Hematopoietic multipotent progenitor cell (in vitro differentiated cells): ENCODE results near the gene DCHS1. TPM values are rescaled to one million over a fixed set of nuclear protein-coding genes. Genes with fewer than 3 reads are reported as not detected.
"Not testable (repeated sequence)": the region's sequence is repeated elsewhere in the genome, so short reads cannot be mapped to it uniquely, and the experiment has no call there.

ENCODE experiments used
- DNase-seq, 3 donors: peaks; one replicate each; pipeline ENCODE4 v3.0.0-alpha.2; 2011 to 2015; ENCODE audit warnings: low read depth in 2 of 3, low spot score in 2 of 3
- total RNA-seq: library from RNA; depleted of rRNA; stranded (reverse); fragments of >200 nt; gene quantifications from one replicate; pipeline ENCODE4 v1.2.3, GENCODE V29; 2012

The DCHS1 gene, protein sequence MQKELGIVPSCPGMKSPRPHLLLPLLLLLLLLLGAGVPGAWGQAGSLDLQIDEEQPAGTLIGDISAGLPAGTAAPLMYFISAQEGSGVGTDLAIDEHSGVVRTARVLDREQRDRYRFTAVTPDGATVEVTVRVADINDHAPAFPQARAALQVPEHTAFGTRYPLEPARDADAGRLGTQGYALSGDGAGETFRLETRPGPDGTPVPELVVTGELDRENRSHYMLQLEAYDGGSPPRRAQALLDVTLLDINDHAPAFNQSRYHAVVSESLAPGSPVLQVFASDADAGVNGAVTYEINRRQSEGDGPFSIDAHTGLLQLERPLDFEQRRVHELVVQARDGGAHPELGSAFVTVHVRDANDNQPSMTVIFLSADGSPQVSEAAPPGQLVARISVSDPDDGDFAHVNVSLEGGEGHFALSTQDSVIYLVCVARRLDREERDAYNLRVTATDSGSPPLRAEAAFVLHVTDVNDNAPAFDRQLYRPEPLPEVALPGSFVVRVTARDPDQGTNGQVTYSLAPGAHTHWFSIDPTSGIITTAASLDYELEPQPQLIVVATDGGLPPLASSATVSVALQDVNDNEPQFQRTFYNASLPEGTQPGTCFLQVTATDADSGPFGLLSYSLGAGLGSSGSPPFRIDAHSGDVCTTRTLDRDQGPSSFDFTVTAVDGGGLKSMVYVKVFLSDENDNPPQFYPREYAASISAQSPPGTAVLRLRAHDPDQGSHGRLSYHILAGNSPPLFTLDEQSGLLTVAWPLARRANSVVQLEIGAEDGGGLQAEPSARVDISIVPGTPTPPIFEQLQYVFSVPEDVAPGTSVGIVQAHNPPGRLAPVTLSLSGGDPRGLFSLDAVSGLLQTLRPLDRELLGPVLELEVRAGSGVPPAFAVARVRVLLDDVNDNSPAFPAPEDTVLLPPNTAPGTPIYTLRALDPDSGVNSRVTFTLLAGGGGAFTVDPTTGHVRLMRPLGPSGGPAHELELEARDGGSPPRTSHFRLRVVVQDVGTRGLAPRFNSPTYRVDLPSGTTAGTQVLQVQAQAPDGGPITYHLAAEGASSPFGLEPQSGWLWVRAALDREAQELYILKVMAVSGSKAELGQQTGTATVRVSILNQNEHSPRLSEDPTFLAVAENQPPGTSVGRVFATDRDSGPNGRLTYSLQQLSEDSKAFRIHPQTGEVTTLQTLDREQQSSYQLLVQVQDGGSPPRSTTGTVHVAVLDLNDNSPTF (N-terminal part only)
- total RNA-seq = 22.4 TPM

DNA sequence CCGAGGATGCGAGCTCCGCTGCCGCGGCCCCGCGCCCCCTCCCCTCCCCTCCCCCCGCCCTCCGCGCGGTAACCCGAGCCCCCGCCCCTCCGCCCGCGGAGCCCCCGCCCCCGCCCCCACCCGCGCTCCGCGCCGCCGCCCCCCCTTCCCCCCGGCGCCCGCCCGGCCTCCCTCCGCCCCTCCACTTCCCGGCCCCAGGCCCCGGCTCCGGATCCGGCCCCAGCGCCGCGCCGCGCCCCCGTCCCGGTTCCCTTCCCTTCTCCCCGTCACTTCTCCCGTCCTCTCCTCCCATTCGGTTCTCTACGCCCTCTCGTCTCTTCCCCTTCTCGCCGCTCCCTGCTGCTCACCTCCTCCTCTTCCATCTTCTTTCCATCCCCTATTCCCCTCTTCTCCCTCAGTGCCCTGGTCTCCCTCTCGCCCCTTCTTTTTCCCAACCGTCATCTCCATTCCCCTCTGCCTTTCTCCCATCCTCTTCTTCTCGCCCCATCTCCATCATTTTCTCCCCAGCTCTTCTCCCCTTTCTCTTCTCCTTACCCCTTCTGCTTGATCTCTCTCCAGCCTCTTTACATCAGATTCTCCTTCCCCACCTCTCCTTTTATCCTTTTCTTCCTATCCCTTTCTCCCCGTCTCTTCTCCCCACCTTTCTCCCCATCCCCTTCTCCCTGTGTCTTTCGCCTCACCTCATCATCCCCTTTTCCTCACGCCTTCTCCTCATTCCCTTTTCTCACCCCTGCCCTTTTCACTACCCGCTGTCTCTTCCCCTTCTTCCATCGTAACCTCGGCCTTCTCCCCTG is at the start of gene DCHS1:
Gene DCHS1 (minus strand): TSS at position 20 of the 794 bp plus-strand sequence. CDS start 14,196 bp downstream, outside the sequence.
- DNase-seq = no peak

DNA sequence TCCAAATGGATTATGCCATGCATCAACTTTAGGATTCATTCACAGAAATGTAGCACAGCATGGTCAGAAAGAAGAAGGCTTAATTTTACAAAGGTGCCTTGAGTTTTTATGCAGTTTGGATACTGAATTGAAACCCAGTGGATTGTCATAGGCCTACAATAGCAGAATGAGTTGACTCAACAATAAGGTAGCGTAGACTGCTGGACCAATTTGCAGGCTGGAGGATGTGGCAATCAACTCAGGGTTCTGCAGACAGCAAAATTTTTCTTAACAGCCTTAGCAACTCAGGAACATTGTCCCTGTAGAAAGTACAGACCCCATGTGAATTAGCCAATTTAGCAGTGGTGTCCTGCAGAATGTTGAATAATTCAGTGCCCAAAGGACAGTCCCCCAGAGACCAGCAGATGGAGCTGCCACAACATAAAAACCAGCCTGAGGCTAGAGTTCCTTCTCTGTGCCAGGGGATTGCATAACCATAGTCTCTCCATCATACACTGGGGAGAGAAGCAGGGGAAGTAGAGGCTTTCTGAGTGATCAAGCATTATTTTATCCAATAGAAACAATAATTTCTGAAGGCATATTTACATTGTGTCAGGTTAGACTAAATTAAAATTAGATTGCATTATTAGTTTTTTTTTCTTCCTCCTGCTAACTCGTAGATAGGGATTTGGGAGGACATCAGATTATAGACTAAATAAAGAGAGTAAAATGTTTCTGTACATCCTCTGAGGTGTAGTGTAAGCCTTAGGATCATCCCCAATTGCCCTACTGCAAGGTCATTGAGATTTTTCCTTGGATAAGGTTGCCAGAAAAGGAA is 47.8 kb upstream of the DCHS1 start:
- peak in 2 of 3 donors; percentile 56 to 81 for DNase-seq

DNA sequence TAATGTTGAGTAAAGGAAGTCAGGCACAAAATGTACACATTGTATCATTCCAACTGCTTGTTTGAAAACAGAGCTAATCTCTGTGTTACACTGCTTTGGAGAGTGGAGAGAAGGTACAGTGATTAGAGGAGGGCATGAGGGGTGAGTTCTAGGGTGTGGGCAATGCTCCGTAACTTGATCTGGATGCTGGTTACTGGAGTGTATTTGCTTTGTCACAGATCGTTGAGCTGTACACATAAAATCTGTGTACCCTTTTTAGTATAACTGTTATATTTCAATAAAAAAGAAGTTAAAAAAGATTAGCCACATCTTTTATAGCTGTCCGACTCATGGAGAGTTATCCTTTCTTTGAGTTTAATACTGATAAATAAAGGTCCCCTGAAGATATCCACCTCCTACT is 46.3 kb upstream of the DCHS1 start:
- not testable (repeated sequence) for DNase-seq

DNA sequence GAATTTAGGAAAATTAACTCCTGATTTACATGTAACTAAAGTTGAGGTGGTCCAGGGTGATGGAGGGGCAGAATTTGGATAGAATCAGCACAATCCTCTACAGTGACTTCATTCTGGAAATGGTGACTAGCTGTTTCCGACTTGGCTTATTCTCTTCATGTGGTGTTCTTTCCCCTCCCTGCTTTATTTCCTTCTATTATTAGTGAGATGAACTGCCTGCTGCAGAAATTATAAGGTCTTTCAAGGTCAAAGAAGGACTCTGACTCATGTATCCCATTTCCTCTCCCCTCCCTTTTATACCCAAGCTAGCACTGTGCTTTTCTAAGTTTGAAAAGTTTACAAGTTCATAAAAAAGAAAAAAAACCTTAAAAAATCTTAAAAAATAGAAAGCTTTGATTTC is 39.8 kb upstream of the DCHS1 start:
- DNase-seq = no peak

DNA sequence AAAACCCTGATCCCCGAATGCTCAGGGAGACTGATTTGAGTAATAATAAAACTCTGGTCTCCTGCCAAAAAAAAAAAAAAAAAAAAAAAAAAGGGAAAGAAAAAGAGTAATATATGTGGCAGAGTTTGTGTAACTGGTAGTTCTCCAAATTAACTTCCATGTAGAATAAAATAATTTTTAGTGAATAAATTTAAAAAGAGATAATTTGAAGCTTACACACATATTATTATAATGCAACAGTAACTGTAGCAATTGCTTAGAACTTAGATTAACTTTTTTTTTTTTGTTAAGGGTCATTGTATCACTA is 38.6 kb upstream of the DCHS1 start:
- DNase-seq = no peak

DNA sequence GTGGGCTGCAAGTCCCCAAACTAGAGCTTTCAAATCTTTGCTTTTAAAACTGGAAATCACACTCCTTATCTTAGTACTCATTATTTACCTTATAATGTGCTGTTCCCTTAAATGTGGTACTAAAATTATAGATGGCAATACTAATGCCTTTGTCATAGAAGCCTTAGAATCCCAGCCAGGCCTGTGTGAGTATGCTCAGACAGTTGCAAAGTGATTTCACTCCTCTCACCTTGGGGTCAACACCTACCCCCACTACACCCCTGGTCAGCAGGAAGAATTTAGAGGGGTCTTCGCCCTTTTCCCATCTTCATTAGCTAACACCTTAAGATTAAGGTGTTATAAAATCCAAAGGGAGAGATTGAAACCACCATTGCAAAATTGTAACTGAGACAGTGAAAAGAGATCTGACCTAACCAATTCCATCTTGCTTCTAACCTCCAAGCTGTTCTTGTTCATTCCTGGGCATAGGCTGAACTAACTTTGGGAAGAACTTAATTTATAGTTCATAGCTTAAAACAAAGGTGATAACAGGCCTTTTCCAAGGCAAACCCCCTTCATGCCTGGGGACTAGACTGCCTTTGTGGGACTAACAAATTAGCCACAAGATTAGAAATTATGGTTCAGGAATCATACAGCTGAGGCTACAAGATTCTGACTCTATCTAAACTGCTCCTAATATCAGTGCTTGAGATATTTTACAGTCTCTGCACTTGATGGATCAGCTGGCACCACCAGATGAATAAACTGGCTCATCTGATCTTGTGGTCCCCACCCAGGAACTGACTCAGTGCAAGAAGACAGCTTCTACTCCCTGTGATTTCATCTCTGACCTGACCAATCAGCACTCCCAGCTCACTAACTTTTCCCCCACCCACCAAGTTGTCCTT is 38.0 kb upstream of the DCHS1 start:
- DNase-seq = no peak

DNA sequence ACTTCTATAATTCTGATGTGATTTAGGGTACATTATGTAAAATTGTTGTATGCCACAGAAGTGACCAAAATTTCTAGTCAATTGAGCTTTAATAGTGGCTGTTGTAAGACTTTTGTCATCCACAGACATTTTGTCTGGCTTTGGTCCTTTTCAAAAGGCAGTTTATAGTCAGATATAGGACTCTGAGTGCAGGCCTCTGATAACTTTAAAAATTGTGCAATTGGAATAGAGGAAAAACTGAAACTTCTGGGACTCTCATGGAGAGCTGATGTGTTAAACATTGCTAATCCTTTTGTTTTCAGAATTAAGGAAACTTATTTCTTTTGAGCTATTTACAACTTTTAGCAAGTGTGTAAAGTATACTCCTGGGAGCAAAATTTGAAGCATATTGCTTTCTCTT is 36.5 kb upstream of the DCHS1 start:
- DNase-seq = no peak

DNA sequence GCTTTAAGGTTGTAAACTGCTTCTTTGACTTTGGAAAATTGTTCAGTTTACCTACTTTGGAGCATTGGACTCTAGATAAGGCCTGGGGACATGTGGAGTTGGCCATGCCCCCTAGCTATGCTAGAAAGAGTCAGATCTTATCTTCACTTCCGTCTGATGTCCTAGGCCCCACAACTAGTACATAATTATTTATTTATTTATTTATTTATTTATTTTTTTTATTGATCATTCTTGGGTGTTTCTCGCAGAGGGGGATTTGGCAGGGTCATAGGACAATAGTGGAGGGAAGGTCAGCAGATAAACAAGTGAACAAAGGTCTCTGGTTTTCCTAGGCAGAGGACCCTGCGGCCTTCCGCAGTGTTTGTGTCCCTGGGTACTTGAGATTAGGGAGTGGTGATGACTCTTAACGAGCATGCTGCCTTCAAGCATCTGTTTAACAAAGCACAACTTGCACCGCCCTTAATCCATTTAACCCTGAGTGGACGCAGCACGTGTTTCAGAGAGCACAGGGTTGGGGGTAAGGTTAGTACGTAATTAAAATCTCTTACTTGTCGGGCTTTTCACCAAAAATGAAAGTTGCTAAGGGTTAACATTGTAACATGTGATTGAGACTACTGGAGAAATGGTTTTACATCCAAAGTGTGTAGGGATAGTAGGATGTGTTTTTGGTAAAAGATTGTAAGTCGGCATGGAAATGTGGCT is 35.0 kb upstream of the DCHS1 start:
- not testable (repeated sequence) for DNase-seq

DNA sequence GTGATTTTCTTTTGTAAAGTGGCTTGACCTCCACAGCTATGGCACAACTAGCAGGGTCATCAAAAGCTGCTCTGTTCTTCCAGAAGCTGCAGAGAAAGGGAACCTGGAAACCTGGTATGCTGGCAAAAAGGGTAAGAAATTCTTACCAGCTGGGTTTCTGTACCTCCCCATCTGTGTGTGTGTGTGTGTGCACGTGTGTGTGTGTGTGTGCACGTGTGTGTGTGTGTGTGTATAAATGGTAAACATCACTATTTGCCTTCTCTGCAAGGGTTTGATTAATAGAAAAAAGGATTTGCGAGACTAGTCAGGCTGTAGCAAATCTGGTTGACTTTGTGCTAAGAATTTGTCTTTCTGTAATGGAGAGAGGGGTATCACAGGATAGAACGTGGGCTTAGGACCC is 32.3 kb upstream of the DCHS1 start:
- DNase-seq = no peak

DNA sequence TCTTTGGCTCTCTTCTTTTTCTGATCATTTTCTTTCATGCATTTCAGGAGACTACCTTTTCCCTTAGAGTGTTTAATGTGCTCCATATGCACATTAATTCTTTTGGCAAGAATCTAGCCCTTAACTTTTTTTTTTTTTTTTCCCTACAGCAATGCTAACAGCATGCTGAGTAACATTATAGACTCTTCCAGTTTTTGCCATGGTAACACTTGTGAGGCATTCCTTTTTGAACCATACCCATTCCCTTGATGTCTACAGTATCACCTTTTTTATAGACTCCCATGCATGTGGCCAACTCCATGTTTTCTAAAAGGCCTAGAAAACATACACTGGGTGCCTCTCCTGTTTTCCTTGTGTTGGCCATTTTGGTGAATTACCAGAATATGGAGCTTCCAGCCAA is 30.4 kb upstream of the DCHS1 start:
- no peak for DNase-seq

DNA sequence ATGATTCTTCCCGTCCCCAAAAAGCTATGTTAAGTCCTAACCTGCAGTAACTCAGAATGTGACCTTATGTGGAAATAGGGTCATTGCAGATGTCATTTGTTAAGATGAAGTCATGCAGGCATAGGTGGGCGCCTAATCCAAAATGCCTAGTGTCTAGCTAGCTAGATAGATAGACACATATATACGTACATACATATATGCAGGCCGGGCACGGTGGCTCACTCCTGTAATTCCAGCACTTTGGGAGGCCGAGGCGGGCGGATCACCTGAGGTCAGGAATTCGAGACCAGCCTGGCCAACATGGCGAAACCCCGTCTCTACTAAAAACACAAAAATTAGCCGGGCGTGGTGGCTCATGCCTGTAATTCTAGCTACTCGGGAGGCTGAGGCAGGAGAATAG is 28.5 kb upstream of the DCHS1 start:
- DNase-seq = not testable (repeated sequence)

DNA sequence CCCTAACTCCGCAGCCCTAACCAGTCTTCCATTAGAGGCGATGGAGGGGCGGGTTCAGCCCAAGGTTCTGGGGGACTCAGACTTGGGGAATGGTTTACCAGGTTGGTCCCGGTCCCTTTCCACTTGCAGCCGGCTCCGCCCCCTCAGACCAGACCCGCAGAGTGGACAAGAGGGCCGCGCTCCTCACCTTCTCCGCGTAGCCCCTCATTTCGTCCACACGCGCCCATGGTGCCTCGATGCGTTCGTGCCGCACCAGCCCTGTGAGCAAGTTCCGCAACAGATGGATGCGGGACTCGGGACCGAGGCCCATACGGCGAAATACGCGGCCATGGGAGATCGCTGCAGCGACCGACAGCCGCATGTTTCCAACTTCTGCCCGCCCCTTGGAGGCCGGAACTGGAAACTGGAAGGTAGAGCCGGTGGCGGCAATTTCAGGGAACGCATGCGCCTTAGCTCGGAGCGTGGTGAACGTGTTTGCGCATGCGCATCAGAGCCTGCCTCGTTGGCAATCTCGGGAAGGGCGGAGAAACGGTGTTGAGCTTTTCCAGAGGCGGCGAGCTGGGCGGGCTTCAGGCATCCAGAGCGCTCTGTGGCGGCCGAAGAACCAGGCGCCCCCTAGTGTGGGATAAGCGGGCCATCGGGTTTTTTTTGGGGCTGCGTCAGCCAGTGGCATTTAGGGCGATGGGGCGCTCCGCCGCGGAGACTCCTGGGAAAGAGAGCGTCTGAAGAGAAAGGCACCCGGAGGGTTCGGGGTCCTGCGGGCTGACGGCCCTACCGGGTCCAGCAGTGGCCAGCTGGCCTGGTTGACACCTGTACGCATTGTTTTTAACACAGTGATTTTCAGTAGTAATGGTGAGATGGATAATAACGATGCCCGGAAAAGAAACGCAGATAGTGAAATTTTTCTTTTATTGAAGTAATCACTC is 27.6 kb upstream of the DCHS1 start, which contains the start of gene MRPL17:
Gene MRPL17 (minus strand): TSS at position 405 of the 926 bp plus-strand sequence. CDS start 44 bp downstream, at position 361.
- DNase-seq = peak; percentile 99 to 100 (median 99)

DNA sequence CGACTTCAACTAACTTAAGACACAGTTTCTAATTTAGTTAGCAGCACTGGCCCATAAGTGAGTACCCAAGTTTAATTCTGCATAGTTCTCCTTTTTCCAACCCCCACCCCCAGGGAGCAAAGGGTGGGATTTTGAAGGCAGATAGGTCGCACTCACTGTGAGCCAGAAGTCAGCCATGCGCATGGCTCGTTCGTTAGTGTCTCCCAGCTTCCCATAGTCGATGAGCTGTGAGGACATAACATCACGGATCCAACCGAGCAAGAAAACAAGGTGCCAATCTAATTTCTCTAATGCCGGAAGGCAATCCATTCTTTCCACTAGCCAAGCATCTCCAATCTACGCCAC is 27.0 kb upstream of the DCHS1 start:
- peak in 1 of 3 donors; percentile 13 for DNase-seq

DNA sequence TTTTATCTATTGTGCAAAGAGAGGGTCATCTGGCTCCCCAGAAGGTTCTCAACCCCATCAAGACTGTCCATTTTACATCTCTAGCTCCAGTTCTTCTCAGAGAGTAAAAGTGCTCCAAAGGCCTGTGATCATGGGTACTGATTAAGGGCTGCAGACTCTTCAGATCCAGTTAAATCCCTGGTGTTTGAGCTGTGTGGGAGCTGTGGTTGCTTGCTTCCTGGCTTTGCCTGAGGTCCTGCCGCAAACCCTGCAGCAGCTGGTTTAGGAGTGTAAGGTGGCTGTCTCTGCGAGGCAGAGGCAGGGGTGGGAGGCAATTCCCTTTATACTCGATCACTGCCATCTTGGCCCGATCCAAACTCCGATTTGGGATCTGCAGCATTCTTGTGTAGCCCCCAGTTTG is 26.3 kb upstream of the DCHS1 start:
- DNase-seq = no peak

DNA sequence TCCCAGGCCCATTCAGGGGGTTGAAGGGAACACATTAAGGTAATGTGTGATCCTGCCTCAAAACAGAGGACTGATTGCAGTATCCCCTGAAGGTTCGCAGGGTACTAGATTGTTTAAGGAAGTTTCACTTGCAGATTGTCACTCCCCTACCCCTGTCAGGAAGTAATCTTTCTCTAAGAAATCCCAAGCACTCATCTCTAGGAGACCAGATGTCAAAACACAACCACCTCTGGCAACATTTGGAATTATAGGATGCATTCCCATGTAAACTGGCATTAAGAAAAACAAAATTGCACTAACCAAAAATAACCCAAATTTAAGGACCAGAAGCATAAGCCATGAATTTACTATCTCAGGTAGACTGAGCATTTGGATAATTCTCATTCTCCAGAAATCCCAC is 25.9 kb upstream of the DCHS1 start:
- no peak for DNase-seq

DNA sequence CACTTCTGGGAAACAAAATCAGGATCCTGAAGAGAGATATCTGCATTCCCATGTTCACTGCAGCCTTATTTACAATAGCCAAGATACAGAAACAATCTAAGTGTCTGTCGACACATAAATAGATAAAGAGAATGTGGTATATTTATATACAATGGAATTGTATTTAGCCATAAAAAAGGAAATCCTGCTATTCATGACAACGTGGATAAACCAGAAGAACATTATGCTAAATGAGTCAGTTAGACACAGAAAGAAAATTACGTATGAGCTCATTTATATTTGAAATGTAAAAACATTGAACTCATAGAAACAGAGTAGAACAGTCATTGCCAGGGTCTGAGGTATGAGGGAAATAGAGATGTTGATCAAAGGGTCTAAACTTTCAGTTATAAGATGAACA is 21.4 kb upstream of the DCHS1 start:
- no peak for DNase-seq

DNA sequence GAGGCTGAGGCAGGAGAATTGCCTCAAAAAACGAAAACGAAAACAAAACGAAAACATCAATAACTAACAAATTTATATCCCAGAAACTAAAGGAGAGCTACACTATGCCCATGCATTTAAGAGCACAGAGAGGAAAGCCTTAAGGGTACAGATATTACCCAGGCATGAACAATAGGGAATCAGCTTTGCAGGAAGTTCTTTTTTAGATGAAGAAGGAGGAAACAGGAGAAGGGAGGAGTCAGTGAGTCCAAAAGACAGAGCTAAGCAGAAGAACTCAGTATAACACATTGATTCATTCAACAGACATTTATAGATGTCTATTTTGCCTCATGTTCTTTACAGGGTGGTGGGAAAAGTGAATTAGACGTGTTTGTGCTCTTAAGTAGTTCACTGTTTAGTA is 19.3 kb upstream of the DCHS1 start:
- DNase-seq = no peak
